Activated naive CD8-positive, alpha-beta T cell (primary cell): Measurements from ENCODE around the gene COPA.
"Not testable (repeated sequence)": the region's sequence is repeated elsewhere in the genome, so short reads cannot be mapped to it uniquely, and the experiment has no call there.

Experiments used
- H3K27ac Mint-ChIP-seq: one replicate; pipeline ENCODE4 v1.8.0; 2021; ENCODE audit warnings: mixed read lengths
- H3K27me3 Mint-ChIP-seq: one replicate; pipeline ENCODE4 v1.8.0; 2021; ENCODE audit warnings: mixed read lengths
- H3K36me3 Mint-ChIP-seq: one replicate; pipeline ENCODE4 v1.8.0; 2021; ENCODE audit warnings: mixed read lengths
- H3K4me1 Mint-ChIP-seq: one replicate; pipeline ENCODE4 v1.8.0; 2021; ENCODE audit warnings: low read depth, mixed read lengths
- H3K4me3 Mint-ChIP-seq: one replicate; pipeline ENCODE4 v1.8.0; 2021; ENCODE audit warnings: mild to moderate bottlenecking, mixed read lengths
- H3K9me3 Mint-ChIP-seq: one replicate; pipeline ENCODE4 v1.8.0; 2021; ENCODE audit warnings: low read depth, mixed read lengths

Gene COPA

DNA sequence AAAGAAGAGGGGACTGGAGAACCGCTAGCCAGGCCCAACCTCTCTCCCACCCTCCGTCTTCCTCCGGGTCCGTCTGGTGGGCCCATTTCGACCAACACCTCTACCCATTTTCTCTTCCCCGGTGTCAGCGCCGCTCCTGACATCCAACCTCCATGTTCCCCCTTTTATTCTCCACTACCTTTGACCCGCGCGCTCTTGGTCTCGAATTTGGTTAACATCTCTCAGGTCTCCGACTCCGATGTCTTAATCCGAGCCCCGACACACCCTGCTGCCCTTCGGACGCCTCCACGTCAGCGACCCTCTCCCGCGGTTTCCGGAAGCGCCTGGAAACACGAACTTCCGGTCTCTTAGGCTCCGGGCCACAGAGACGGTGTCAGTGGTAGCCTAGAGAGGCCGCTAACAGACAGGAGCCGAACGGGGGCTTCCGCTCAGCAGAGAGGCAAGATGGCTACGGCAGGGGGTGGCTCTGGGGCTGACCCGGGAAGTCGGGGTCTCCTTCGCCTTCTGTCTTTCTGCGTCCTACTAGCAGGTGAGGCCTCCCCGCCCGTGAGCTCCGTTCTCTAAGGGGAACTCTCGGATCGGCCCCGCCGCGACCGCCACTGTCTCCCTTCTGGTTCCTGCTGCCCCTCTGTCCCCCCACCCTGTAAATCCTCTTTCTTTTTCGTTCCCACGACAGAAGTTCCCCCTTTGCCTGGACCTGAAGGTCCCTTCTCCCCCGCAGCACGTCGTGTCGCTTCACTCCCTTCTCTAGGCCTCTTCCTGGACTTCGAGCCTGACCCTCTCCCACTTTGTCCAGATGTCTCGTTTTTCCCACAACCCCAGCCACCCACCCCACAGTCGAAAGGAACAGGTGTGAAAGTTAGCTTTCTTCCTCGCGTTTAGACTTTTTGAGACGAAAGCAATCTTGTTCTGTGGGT lies at the start of gene COPA, which contains the start of gene NCSTN:
Gene COPA, minus strand, starts transcription at position 298 of the 917 bp plus-strand sequence. Its CDS starts 80 bp downstream, at position 218.
Gene NCSTN, plus strand, starts transcription at position 431 of the 917 bp plus-strand sequence. Its CDS starts 14 bp downstream, at position 445.
- peaks cover 17% of the 10 kb centered on the region for H3K36me3 Mint-ChIP-seq
- H3K4me3 Mint-ChIP-seq, result peak within 1 kb of the TSS; percentile 100
- no peaks in the 10 kb centered on the region for H3K27me3 Mint-ChIP-seq
- no peaks in the 10 kb centered on the region for H3K9me3 Mint-ChIP-seq
- peaks cover 54% of the 10 kb centered on the region for H3K4me1 Mint-ChIP-seq
- peak within 1 kb of the TSS; percentile 99 for H3K27ac Mint-ChIP-seq

DNA sequence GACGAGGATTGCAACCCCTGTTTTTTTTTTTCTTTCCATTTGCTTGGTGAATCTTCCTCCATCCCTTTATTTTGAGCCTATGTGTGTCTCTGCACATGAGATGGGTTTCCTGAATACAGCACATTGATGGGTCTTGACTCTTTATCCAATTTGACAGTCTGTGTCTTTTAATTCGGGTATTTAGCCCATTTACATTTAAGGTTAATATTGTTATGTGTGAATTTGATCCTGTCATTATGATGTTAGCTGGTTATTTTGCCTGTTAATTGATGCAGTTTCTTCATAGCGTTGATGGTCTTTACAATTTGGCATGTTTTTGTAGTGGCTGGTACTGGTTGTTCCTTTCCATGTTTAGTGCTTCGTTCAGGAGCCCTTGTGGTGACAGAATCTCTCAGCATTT lies 45.4 kb upstream of the COPA start:
- not testable (repeated sequence) for H3K4me3 Mint-ChIP-seq, H3K9me3 Mint-ChIP-seq, H3K36me3 Mint-ChIP-seq, H3K4me1 Mint-ChIP-seq, H3K27ac Mint-ChIP-seq, H3K27me3 Mint-ChIP-seq

DNA sequence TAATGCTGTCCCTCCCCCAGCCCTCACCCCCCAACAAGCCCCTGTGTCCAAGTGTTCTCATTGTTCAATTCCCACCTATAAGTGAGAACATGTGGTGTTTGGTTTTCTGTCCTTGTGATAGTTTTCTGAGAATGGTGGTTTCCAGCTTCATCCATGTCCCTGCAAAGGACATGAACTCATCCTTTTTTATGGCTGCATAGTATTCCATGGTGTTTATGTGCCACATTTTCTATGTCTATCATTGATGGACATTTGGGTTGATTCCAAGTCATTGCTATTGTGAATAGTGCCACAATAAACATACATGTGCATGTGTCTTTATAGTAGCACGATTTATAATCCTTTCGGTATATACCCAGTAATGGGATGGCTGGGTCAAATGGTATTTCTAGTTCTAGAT lies 41.8 kb upstream of the COPA start:
- H3K27me3 Mint-ChIP-seq, H3K9me3 Mint-ChIP-seq, H3K4me1 Mint-ChIP-seq, H3K27ac Mint-ChIP-seq, H3K4me3 Mint-ChIP-seq, H3K36me3 Mint-ChIP-seq: not testable (repeated sequence)

DNA sequence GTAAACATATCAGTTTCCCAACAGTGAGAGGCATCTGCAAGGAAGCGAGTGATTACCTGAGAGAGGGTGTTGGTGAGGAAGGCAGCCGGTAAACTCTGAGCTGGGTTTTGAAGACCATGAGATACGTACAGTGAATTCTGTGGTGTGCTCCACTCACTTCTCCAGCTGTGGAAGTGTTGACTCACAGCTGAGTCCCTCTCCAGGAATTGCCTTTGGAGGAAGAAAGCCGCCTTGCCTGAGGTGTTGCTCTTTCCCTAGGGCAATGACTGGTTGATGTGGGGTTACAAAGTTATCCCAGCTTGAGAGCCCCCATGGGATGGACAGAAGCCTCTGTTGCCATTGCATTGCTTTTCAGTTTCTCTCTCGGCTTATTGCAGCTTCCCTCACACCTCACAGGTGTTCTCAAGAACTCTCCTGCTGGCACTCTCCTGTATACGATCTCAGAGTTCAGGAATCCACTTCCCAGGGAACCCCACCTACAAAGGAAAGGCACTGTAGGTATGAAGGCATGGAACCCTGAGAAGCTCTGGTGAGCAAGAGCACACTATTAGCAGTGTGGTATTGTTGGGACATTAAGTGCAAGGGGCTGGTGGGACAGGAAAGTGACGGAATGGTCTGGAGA lies 34.6 kb upstream of the COPA start:
- Mint-ChIP-seq H3K27ac (no peak overlapping the region), H3K4me1 (peaks cover 12% of the 10 kb centered on the region), H3K36me3 (no peaks in the 10 kb centered on the region), H3K4me3 (no peak overlapping the region), H3K27me3 (no peaks in the 10 kb centered on the region), H3K9me3 (no peaks in the 10 kb centered on the region)

DNA sequence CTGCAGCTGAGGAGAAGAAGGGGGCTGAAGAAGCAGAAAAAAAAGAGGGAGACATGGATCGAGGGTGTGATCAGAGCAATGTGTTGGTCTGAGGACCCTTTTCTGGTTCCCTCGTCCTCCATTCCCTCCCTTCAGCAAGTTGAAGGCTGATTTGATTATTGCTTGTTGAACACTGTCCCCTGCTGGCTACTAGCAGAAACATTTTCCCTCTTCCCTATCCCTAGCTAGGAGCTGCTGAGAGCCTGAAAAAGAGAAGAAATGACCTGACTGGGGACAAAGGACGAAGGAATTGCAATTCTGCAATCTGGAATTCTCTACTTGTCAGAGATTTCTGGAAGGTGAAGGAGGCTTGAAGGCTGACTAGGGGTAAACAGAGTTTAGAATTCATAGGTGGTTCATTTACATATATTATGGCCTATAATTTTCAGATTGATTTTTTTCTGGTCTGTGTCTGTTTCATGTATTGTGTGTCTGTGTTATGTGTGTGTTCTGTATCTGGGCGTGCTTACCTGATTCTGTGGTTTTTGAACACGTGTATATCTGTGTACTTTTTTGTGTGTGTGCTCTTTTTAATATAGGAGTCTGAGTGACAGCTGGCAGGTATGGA lies 33.6 kb upstream of the COPA start:
- Mint-ChIP-seq H3K4me3 (no peak overlapping the region), H3K9me3 (no peaks in the 10 kb centered on the region), H3K4me1 (peaks cover 12% of the 10 kb centered on the region), H3K27ac (no peak overlapping the region), H3K36me3 (no peaks in the 10 kb centered on the region), H3K27me3 (no peaks in the 10 kb centered on the region)

DNA sequence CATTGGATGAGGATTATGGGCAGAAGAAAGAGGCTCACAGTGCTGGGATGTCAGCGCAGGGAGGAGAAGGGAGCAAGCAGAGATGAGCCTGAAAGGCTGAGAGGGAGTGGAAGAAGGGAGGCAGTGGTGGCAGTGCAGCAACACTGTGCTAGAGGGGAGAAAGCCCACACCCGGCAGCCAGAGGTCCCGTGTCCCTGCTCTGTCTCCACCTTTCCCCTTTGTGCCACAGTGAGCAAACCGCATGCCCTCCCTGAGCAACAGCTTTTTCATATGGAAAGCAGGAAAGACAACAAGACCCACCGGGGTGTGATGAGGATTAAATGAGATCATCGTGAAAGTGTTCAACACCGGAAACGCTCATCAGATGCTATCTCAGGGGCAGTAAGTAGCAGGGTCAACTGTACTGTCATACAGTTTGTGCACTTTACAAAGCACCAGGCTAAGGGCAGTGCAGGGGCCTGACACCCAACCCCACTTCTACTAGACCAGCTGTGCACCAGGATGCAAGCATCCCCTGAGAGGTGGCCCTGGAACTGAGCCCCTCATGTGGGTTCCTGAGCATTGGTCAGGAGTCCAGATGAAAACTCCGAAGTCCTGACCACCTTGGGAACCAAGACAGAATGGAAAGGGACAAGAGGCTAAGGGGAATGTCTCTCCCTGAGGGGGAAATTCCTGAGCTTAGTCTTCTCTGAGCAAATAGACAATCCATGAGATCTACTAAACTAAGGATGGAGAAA lies 32.9 kb upstream of the COPA start:
- peak overlapping the region; percentile 33 for H3K4me3 Mint-ChIP-seq
- no peak overlapping the region for H3K27ac Mint-ChIP-seq
- H3K4me1 Mint-ChIP-seq, result peaks cover 12% of the 10 kb centered on the region
- H3K36me3 Mint-ChIP-seq, result no peaks in the 10 kb centered on the region
- H3K9me3 Mint-ChIP-seq, result no peaks in the 10 kb centered on the region
- H3K27me3 Mint-ChIP-seq, result no peaks in the 10 kb centered on the region

DNA sequence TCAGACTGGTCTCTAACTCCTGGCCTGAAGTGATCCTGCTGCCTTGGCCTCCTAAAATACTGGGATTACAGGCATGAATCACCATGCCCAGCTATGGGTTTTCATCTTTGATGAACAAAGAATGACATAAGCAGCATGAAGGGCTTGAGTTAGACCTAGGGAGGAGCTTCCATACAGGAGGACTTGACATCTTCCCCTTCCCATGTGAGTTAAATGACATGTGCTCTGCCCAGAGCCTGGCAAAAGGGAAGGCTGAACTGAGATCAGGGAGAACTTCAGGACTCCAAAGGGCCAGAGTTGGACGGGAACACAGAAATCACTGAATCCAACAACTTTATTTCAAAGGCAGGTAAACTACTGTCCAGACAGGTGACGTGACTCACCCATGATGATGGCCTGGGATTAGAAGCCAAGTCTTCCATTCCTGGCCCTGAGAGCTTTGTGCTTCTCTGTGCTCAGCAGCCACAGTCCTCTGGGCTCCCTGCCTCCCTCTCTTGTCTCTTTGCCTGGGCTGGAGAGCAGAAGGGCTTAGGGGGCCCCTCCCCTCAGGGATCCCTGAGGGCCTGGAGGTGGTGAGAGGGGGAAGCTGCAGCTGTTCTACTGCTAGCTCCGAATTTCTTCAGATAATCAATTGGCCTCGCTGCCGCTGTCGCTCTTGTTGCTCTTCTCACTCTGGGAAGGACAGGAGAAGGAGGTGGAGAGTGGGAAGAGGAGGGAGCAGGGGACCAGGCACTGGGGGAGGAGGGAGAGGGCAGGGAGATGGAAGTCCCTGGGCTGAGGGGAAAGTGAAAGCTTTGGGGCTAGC lies 31.5 kb upstream of the COPA start:
- Mint-ChIP-seq H3K27ac (no peak overlapping the region), H3K4me1 (peaks cover 12% of the 10 kb centered on the region), H3K36me3 (no peaks in the 10 kb centered on the region), H3K9me3 (no peaks in the 10 kb centered on the region), H3K4me3 (no peak overlapping the region), H3K27me3 (no peaks in the 10 kb centered on the region)

DNA sequence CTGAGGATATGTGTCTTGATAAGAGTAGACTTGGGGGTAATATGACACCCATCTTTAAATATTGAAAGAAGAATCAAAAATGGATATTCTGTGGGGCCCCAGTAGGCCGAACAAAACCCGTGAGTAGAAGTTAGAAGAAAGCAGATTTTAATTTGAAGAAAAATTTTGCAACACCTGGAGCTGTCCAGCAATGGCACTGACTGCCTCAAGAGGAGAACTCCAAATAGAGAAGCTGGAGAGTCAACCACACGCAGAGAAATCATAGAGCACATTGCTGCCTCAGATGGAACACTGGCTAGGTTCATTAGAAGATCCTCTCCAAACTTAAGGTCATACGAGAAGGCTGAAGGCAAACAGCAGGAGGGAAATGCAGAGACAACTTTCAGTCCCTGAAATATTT lies 30.6 kb upstream of the COPA start:
- Mint-ChIP-seq H3K4me1 (peaks cover 12% of the 10 kb centered on the region), H3K27me3 (no peaks in the 10 kb centered on the region), H3K4me3 (no peak overlapping the region), H3K9me3 (no peaks in the 10 kb centered on the region), H3K27ac (no peak overlapping the region), H3K36me3 (no peaks in the 10 kb centered on the region)

DNA sequence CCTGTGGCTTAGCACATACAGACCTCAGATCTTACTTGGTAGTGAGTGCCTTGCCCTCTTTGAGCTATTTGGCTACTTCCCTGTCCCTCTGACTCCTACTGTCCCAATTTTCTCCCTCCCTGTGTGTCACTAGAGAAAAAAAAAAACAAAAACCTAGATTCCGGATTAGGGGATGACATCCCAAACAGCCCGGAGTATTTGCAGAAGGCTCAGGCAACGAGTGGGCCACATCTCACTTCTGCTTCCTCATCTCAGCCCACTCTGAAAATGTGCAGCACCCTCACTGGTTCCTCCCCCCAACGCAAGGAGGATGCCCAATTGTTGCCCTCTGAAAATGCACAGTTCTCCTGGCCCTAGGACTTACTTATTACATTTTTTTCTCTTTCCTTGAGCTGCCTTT lies 28.7 kb upstream of the COPA start:
- Mint-ChIP-seq H3K9me3 (no peaks in the 10 kb centered on the region), H3K36me3 (no peaks in the 10 kb centered on the region), H3K4me3 (no peak overlapping the region), H3K4me1 (peaks cover 12% of the 10 kb centered on the region), H3K27me3 (no peaks in the 10 kb centered on the region), H3K27ac (no peak overlapping the region)

DNA sequence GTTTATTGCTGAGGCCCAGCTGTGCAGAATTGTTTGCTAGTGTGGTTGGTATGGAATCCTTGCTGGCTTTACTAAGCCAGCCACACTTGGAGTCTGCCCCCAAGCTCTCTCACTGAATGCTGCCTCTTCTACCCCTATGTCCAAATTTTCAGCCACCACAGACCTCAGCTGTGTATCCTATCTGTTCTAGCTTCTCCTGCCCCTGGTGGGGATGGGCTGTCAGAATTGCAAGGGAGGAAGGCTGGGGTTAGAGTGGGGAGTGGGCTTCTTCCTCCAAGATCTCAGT lies 28.2 kb upstream of the COPA start:
- H3K27me3 Mint-ChIP-seq, result no peaks in the 10 kb centered on the region
- no peaks in the 10 kb centered on the region for H3K36me3 Mint-ChIP-seq
- peaks cover 8% of the 10 kb centered on the region for H3K4me1 Mint-ChIP-seq
- no peak overlapping the region for H3K4me3 Mint-ChIP-seq
- H3K27ac Mint-ChIP-seq, result no peak overlapping the region
- no peaks in the 10 kb centered on the region for H3K9me3 Mint-ChIP-seq

DNA sequence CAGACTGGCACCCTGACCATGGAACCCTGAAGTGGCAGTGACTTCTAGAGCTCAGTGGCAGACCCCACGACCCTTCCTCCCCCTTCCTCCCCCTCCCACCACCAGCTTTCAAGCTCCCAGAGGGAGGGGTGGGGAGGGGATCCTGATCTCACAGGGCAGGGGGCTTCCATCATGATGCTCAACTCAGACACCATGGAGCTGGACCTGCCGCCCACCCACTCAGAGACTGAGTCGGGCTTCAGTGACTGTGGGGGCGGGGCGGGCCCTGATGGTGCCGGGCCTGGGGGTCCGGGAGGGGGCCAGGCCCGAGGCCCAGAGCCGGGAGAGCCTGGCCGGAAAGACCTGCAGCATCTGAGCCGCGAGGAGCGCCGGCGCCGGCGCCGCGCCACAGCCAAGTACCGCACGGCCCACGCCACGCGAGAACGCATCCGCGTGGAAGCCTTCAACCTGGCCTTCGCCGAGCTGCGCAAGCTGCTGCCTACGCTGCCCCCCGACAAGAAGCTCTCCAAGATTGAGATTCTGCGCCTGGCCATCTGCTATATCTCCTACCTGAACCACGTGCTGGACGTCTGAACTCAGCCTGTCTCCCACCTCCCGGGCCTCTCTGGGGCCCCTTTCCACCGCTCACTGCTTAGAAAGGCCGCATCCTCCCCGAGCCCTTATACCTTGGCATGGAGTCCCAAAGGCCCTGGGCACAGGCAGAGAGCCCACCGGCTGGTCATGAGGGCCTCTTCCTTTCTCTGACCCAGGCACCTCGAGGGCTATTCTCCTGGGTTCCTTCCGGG lies 27.7 kb upstream of the COPA start:
- no peaks in the 10 kb centered on the region for H3K9me3 Mint-ChIP-seq
- no peak overlapping the region for H3K4me3 Mint-ChIP-seq
- no peaks in the 10 kb centered on the region for H3K27me3 Mint-ChIP-seq
- H3K36me3 Mint-ChIP-seq, result no peaks in the 10 kb centered on the region
- peaks cover 3% of the 10 kb centered on the region for H3K4me1 Mint-ChIP-seq
- H3K27ac Mint-ChIP-seq, result no peak overlapping the region

DNA sequence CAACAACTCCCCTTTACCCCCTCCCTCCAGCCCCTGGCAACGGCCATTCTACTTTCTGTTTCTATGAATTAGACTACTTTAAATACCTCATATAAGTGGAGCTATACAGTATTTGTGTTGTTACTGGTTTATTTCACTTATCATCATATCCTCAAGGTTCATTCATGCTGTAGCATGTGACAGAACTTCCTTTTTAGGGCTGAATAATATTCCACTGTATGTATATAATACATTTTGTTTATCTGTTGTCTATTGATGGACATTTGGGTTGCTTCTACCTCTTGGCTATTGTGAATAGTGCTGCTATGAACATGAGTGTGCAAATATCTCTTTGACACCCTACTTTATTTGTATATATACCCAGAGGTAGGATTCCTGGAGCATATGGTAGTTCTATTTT lies 26.0 kb upstream of the COPA start:
- Mint-ChIP-seq H3K27ac (no peak overlapping the region), H3K9me3 (no peaks in the 10 kb centered on the region), H3K4me1 (no peaks in the 10 kb centered on the region), H3K4me3 (no peak overlapping the region), H3K36me3 (no peaks in the 10 kb centered on the region), H3K27me3 (no peaks in the 10 kb centered on the region)

DNA sequence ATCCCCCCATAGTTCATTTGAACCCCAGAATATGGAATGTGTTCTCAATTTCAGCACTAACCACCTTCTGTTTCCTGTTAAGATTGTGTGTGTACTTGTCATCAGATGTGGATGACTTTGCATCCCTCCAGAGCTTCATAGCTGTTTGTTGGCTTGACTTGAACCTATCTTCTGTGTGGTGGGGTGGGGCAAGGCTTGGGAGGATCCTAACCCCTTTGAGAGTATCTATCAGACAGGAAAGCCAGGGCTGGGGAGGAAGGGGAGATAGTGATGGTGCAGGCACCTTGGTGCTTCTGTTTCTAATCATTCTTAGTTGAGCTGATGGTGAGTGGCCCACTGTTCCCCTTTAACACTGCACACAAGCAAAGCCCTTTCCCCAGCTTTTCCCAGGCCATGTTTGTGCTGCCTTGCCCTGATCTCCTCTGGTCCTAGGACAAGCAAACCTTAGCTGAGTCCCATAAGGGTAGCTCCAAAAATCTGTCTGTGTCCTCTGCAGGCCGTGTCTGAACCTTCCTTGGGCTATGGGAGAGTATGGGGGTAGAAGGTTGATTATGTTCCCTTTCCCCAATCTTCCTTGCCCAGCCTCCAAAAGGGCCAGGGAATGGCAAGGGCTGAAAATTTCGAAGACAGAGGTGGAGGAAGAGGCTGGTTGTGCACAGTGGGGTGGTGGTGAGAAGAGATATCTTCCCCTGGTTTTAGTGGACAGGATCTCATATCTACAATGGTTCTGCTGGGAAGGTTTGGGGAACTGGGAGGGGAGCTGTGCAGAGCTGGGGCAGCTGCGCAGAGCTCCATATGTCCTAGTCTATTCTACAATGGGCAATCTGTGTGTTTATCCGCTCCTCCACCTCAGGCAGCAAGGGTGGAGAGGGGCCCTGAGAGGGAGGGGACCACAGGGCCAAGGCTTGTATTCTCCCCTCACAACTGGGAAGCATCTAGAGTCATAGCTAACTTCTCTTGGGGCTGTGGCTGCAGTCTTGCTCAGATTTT lies 25.2 kb upstream of the COPA start:
- no peaks in the 10 kb centered on the region for H3K9me3 Mint-ChIP-seq
- H3K27me3 Mint-ChIP-seq, result no peaks in the 10 kb centered on the region
- H3K4me1 Mint-ChIP-seq, result no peaks in the 10 kb centered on the region
- H3K27ac Mint-ChIP-seq, result no peak overlapping the region
- no peaks in the 10 kb centered on the region for H3K36me3 Mint-ChIP-seq
- H3K4me3 Mint-ChIP-seq, result no peak overlapping the region
